DOHH2 (cell line): ENCODE measurements around the gene LRRC3.

Source experiments
- H3F3A ChIP-seq: fragments of 200-600 bp; sonication (generic), shearing (Covaris generic); 2 replicates; pipeline ENCODE4 v1.6.0; 2016; ENCODE audit warnings: antibody characterized with exemption, mild to moderate bottlenecking; ENCODE audit not compliant: control insufficient read depth, insufficient read depth
- H3K27ac ChIP-seq: fragments of 200-600 bp; sonication (generic); 2 replicates; pipeline ENCODE4 v1.5.1; 2014; ENCODE audit warnings: low read depth, mild to moderate bottlenecking, low read length, moderate library complexity
- H3K27me3 ChIP-seq: fragments of 200-600 bp; sonication (generic); 2 replicates; pipeline ENCODE4 v1.6.1; 2014; ENCODE audit warnings: mild to moderate bottlenecking, low read length, mixed read lengths; ENCODE audit not compliant: control insufficient read depth
- H3K36me3 ChIP-seq: fragments of 200-600 bp; sonication (generic); 2 replicates; pipeline ENCODE4 v1.6.1; 2014; ENCODE audit warnings: mild to moderate bottlenecking, low read length, moderate library complexity, mixed read lengths; ENCODE audit not compliant: control insufficient read depth
- H3K4me1 ChIP-seq: fragments of 200-600 bp; sonication (generic); 2 replicates; pipeline ENCODE4 v1.6.1; 2014; ENCODE audit warnings: mild to moderate bottlenecking, low read length, mixed read lengths; ENCODE audit not compliant: control insufficient read depth
- H3K4me2 ChIP-seq: fragments of 200-600 bp; sonication (generic); 2 replicates; pipeline ENCODE4 v1.6.0; 2014; ENCODE audit warnings: mild to moderate bottlenecking, low read length, moderate library complexity
- H3K4me3 ChIP-seq: fragments of 200-600 bp; sonication (generic); 2 replicates; pipeline ENCODE4 v1.5.1; 2014; ENCODE audit warnings: mild to moderate bottlenecking, low read length, mixed read lengths
- H3K79me2 ChIP-seq: fragments of 200-600 bp; sonication (generic); 2 replicates; pipeline ENCODE4 v1.6.1; 2014; ENCODE audit warnings: mild to moderate bottlenecking, low read length, mixed read lengths; ENCODE audit not compliant: control insufficient read depth
- H3K9me2 ChIP-seq: fragments of 200-600 bp; sonication (generic); replicated peaks from 2 replicates; pipeline ENCODE4 v1.6.1; 2014; ENCODE audit warnings: mild to moderate bottlenecking, low read length, mixed read lengths; ENCODE audit not compliant: control insufficient read depth
- H3K9me3 ChIP-seq: fragments of 200-600 bp; sonication (generic); 2 replicates; pipeline ENCODE4 v1.6.1; 2014; ENCODE audit warnings: antibody characterized with exemption, low read length, mixed read lengths; ENCODE audit not compliant: control insufficient read depth, insufficient read depth
- H4K20me1 ChIP-seq: fragments of 200-600 bp; sonication (generic); 2 replicates; pipeline ENCODE4 v1.6.0; 2014; ENCODE audit warnings: low read depth, mild to moderate bottlenecking, antibody characterized with exemption, low read length, moderate library complexity; ENCODE audit not compliant: control insufficient read depth, insufficient read depth
- EZH2phosphoT487 ChIP-seq: fragments of 200-600 bp; sonication (generic); IDR thresholded peaks from 2 replicates; pipeline ENCODE4 v1.6.1; 2017; ENCODE audit warnings: borderline replicate concordance, mild to moderate bottlenecking, antibody characterized with exemption, low read length, moderate library complexity, mixed read lengths
- TF ChIP-seq, protein P1 (sequence below): fragments of 200-600 bp; sonication (generic); IDR thresholded peaks from one replicate; pipeline ENCODE4 v1.5.1; 2014; ENCODE audit warnings: antibody characterized with exemption, mild to moderate bottlenecking, low read depth, low read length; ENCODE audit not compliant: poor library complexity, severe bottlenecking

The LRRC3 gene

DNA sequence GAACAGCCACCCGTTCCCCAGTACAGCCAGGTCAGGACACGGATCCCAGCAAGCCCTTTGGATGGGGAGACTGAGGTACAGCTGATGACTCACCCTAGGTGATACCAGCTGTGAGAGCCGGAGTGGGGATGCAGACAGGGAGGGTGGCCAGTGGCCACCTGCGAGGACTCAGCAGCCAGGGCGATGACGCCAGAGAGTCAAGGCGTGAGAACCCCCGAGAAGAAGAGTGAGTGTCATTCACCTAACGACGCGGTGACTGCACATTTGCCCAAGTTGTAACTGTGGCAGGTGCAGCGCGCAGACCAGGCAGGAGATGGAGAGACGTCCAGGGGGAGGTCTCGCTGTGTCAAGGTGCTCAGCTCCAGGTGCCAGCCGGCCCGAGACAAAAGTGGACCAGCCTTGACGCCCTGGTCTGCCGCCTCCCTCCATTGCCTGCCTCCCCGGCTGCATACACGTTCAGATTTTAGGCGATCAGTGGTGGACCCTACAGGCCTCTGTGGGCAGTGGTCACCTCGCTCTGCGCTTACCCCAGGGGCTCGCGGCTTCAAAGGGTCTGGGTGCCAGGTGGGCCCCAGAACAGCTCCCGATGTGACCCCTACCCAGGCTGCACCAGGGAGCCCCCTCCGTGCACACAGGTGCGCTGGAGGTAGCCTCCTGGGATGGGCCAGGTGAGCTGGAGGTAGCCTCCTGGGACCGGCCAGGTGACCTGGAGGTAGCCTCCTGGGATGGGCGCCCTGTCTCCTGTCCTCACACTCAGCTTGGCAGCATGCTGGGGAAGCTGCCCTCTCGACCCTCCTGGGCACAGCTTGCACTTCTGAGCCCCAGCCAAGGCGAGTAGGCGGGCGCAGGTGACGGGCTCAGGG is 11.9 kb downstream of the LRRC3 start:
- TF ChIP-seq, protein P1, sequence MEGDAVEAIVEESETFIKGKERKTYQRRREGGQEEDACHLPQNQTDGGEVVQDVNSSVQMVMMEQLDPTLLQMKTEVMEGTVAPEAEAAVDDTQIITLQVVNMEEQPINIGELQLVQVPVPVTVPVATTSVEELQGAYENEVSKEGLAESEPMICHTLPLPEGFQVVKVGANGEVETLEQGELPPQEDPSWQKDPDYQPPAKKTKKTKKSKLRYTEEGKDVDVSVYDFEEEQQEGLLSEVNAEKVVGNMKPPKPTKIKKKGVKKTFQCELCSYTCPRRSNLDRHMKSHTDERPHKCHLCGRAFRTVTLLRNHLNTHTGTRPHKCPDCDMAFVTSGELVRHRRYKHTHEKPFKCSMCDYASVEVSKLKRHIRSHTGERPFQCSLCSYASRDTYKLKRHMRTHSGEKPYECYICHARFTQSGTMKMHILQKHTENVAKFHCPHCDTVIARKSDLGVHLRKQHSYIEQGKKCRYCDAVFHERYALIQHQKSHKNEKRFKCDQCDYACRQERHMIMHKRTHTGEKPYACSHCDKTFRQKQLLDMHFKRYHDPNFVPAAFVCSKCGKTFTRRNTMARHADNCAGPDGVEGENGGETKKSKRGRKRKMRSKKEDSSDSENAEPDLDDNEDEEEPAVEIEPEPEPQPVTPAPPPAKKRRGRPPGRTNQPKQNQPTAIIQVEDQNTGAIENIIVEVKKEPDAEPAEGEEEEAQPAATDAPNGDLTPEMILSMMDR = no peak
- no peak for TF ChIP-seq EZH2phosphoT487
- Histone ChIP-seq H3K4me3 (no peak overlapping the region), H4K20me1 (no peaks in the 10 kb centered on the region), H3K9me2 (no peaks in the 10 kb centered on the region), H3K4me2 (no peak overlapping the region), H3K4me1 (no peaks in the 10 kb centered on the region), H3K9me3 (no peaks in the 10 kb centered on the region), H3K79me2 (no peaks in the 10 kb centered on the region), H3F3A (no peaks in the 10 kb centered on the region), H3K36me3 (no peaks in the 10 kb centered on the region), H3K27me3 (no peaks in the 10 kb centered on the region), H3K27ac (no peak overlapping the region)

DNA sequence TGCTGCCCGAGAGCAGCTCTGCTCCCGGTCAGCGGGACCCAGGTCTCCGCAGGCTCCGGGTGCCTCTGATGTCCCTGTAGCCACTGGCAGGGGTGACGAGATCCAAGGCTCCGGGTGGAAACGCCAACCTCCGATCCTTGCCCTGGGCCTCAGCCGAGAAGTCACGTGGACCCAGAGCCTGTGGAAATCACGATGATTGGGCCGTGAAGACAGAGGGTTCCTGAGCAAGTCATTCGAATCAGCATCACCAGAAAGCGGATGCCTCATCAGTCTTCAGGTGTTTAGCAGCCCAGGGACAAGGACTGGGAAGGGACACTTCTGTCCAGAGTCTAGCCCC is 12.5 kb downstream of the LRRC3 start:
- Histone ChIP-seq H3K79me2 (no peaks in the 10 kb centered on the region), H3K27me3 (no peaks in the 10 kb centered on the region), H3K27ac (no peak overlapping the region), H3K36me3 (no peaks in the 10 kb centered on the region), H3K4me1 (no peaks in the 10 kb centered on the region), H4K20me1 (no peaks in the 10 kb centered on the region), H3K4me2 (no peak overlapping the region), H3K4me3 (no peak overlapping the region), H3K9me3 (no peaks in the 10 kb centered on the region), H3F3A (no peaks in the 10 kb centered on the region), H3K9me2 (no peaks in the 10 kb centered on the region)
- no peak for TF ChIP-seq EZH2phosphoT487
- TF ChIP-seq, protein P1 = no peak

DNA sequence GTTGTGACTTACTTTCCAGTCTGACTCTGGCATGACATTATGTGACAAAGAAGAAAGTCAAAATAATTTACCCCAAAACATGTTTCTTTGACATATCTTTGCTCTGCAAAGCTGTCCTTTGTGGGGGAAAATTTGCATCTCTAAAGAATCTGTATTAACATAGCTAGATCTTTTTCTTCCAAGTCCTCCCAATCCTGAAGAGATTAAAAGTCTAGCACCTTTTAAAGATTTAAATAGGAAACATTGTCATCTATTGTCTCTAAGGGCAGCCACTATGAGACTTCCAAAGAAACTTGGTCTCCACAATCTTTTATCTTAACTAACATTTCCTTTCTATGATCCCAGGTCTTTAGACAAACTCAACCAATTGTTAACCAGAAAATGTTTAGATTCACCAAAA is 16.0 kb downstream of the LRRC3 start:
- no peaks in the 10 kb centered on the region for H3K36me3 ChIP-seq
- no peaks in the 10 kb centered on the region for H3K4me1 ChIP-seq
- H3K9me2 ChIP-seq = no peaks in the 10 kb centered on the region
- H3K79me2 ChIP-seq = no peaks in the 10 kb centered on the region
- no peak overlapping the region for H3K27ac ChIP-seq
- H3K4me3 ChIP-seq = no peak overlapping the region
- H4K20me1 ChIP-seq = no peaks in the 10 kb centered on the region
- no peaks in the 10 kb centered on the region for H3F3A ChIP-seq
- no peak overlapping the region for H3K4me2 ChIP-seq
- H3K9me3 ChIP-seq = no peaks in the 10 kb centered on the region
- no peaks in the 10 kb centered on the region for H3K27me3 ChIP-seq
- TF ChIP-seq, protein P1 = no peak
- no peak for TF ChIP-seq EZH2phosphoT487
